Omental fat pad (tissue), 4 donors: ENCODE measurements around the gene TSTD1. TPM values are rescaled to one million over a fixed set of nuclear protein-coding genes. Genes with fewer than 3 reads are reported as not detected.
A peak's percentile ranks its signal among the peaks of the same experiment; 100 is the strongest.
"Not testable (repeated sequence)": the region's sequence is repeated elsewhere in the genome, so short reads cannot be mapped to it uniquely, and the experiment has no call there.

Source experiments
- ATAC-seq: fragments of 150-250 bp; one replicate; pipeline ENCODE4 v1.9.1; 2016; ENCODE audit warnings: mild to moderate bottlenecking, moderate library complexity; ENCODE audit not compliant: low FRiP score
- DNase-seq: peaks from one replicate; pipeline ENCODE4 v3.0.0-alpha.2; 2019; ENCODE audit warnings: low spot score
- CTCF ChIP-seq, 3 donors: fragments of 450-650 bp; IDR thresholded peaks; one replicate each; pipeline ENCODE4 v1.5.1; 2016 to 2017; ENCODE audit warnings: antibody characterized with exemption in 3 of 3, mild to moderate bottlenecking in 3 of 3, moderate library complexity in 2 of 3
- small RNA-seq: library from RNA; depleted of rRNA; stranded (forward); fragments of <200 nt; gene quantifications from one replicate; pipeline ENCODE3, GENCODE V24; 2016
- total RNA-seq, 4 donors: library from RNA; depleted of rRNA; stranded (reverse); fragments of >200 nt; gene quantifications; one replicate each; pipeline ENCODE4 v1.1.0, GENCODE V29; 2016

Gene TSTD1
- total RNA-seq, 4 donors from 2014 or later = 26.0 to 43.1 (median 30.5) TPM

GRCh38 chr1:161000736-161001480 is 37.9 kb downstream of the TSTD1 start:
- no peak for ATAC-seq
- DNase-seq = no peak
- TF ChIP-seq CTCF (IDR thresholded peaks at IDR 0.05) = no peak

GRCh38 chr1:160999376-160999775 is 39.4 kb downstream of the TSTD1 start:
- DNase-seq = no peak
- no peak for TF ChIP-seq CTCF (IDR thresholded peaks at IDR 0.05)
- ATAC-seq = no peak

GRCh38 chr1:160997323-160998038 is 41.3 kb downstream of the TSTD1 start:
- peak; percentile 46 for DNase-seq

GRCh38 chr1:160996178-160996577 is 42.6 kb downstream of the TSTD1 start:
- no peak for TF ChIP-seq CTCF (IDR thresholded peaks at IDR 0.05)
- no peak for DNase-seq
- ATAC-seq = no peak

More at GRCh38 chr1:160997323-160998038, 41.3 kb downstream of the TSTD1 start:
- peak in 1 of 3 donors; percentile 49 for TF ChIP-seq CTCF (IDR thresholded peaks at IDR 0.05)
- peak; percentile 87 for ATAC-seq

GRCh38 chr1:160993544-160994193 is 45.1 kb downstream of the TSTD1 start:
- DNase-seq (no peak), ATAC-seq (peak; percentile 64)
- peak in 1 of 3 donors; percentile 41 for TF ChIP-seq CTCF (IDR thresholded peaks at IDR 0.05)

- ATAC-seq = not testable (repeated sequence)
Observed at GRCh38 chr1:160992036-160992435, 46.7 kb downstream of the TSTD1 start.

More at GRCh38 chr1:160992036-160992435, 46.7 kb downstream of the TSTD1 start:
- not testable (repeated sequence) for DNase-seq

Small RNA genes lying within 50 kb of the gene (small RNA-seq; reads per million reads assigned to genes)
- not detected for gene AL591806.2

Other genes starting within 250 kb of the TSTD1 start
- gene LY9, start 242.8 kb downstream of the TSTD1 start, total RNA-seq = 1 to 10 TPM in 3 of 4 donors, under 1 TPM in 1; 0.95 to 3.2 (median 1.4) TPM
- gene CD244, start 176.1 kb downstream of the TSTD1 start, total RNA-seq = 10 to 100 TPM in 1 of 4 donors, 1 to 10 TPM in 1, under 1 TPM in 2; 0.84 to 10.3 (median 3.0) TPM
- gene ITLN1, start 153.8 kb downstream of the TSTD1 start, total RNA-seq = 1,000 to 10,000 TPM in 3 of 4 donors, 100 to 1,000 TPM in 1; 105 to 7,953 (median 2,405) TPM
- gene ITLN2, start 84.2 kb downstream of the TSTD1 start, total RNA-seq = 10 to 100 TPM in 2 of 4 donors, 1 to 10 TPM in 1, not detected in 1; 6.4 to 58.9 (median 30.3) TPM
- 10 to 100 TPM; 31.7 to 52.8 (median 44.4) TPM for gene F11R, start 17.8 kb downstream of the TSTD1 start, total RNA-seq
- gene USF1, start 7.0 kb upstream of the TSTD1 start, total RNA-seq = 10 to 100 TPM; 44.8 to 87.5 (median 61.4) TPM
- gene ARHGAP30, start 30.9 kb upstream of the TSTD1 start, total RNA-seq = 10 to 100 TPM in 3 of 4 donors, 1 to 10 TPM in 1; 9.8 to 32.3 (median 24.7) TPM
- under 1 TPM in 1 of 4 donors, not detected in 3; 0.72 TPM for gene NECTIN4, start 50.6 kb upstream of the TSTD1 start, total RNA-seq
- 1 to 10 TPM in 2 of 4 donors, under 1 TPM in 1, not detected in 1; 0.60 to 2.2 (median 1.5) TPM for gene KLHDC9, start 59.4 kb upstream of the TSTD1 start, total RNA-seq
- gene PFDN2, start 79.1 kb upstream of the TSTD1 start, total RNA-seq = 10 to 100 TPM; 30.6 to 90.1 (median 50.0) TPM
- gene NIT1, start 79.1 kb upstream of the TSTD1 start, total RNA-seq = 100 to 1,000 TPM in 1 of 4 donors, 10 to 100 TPM in 3; 28.1 to 122 (median 33.4) TPM
- 10 to 100 TPM; 32.0 to 54.8 (median 43.1) TPM for gene DEDD, start 93.7 kb upstream of the TSTD1 start, total RNA-seq
- 10 to 100 TPM; 73.6 to 96.7 (median 78.4) TPM for gene UFC1, start 115.0 kb upstream of the TSTD1 start, total RNA-seq
- gene USP21, start 120.5 kb upstream of the TSTD1 start, total RNA-seq = 10 to 100 TPM in 3 of 4 donors, 1 to 10 TPM in 1; 7.8 to 19.5 (median 12.7) TPM
- 10 to 100 TPM; 12.5 to 28.4 (median 13.8) TPM for gene PPOX, start 127.5 kb upstream of the TSTD1 start, total RNA-seq
- 10 to 100 TPM; 20.6 to 50.7 (median 37.1) TPM for gene B4GALT3, start 138.5 kb upstream of the TSTD1 start, total RNA-seq
- gene ADAMTS4, start 160.1 kb upstream of the TSTD1 start, total RNA-seq = 100 to 1,000 TPM in 2 of 4 donors, 10 to 100 TPM in 2; 38.5 to 238 (median 121) TPM
- 100 to 1,000 TPM in 3 of 4 donors, 10 to 100 TPM in 1; 89.4 to 136 (median 122) TPM for gene NDUFS2, start 163.4 kb upstream of the TSTD1 start, total RNA-seq
- gene FCER1G, start 176.3 kb upstream of the TSTD1 start, total RNA-seq = 100 to 1,000 TPM in 3 of 4 donors, 10 to 100 TPM in 1; 96.3 to 346 (median 179) TPM
- gene APOA2, start 184.7 kb upstream of the TSTD1 start, total RNA-seq = not detected
- gene TOMM40L, start 187.1 kb upstream of the TSTD1 start, total RNA-seq = 10 to 100 TPM in 3 of 4 donors, 1 to 10 TPM in 1; 9.6 to 15.4 (median 13.4) TPM
- gene NR1I3, start 199.2 kb upstream of the TSTD1 start, total RNA-seq = not detected
- under 1 TPM in 2 of 4 donors, not detected in 2; 0.56 to 0.63 TPM for gene PCP4L1, start 219.8 kb upstream of the TSTD1 start, total RNA-seq